HepG2 (cell line): ENCODE measurements around the gene ITPK1. TPM values are rescaled to one million over a fixed set of nuclear protein-coding genes. Genes with fewer than 3 reads are reported as not detected.

Experiments used
- CAMTA2 ChIP-seq: sonication (generic); formaldehyde crosslinking; IDR thresholded peaks from 2 replicates; pipeline ENCODE4 v1.4.0; 2020; ENCODE audit warnings: mild to moderate bottlenecking, missing genetic modification reagents, borderline replicate concordance
- FIP1L1 ChIP-seq: fragments of 200-400 bp; formaldehyde crosslinking; IDR thresholded peaks from 2 replicates; pipeline ENCODE4 v1.6.1; 2018; ENCODE audit warnings: low read depth, mild to moderate bottlenecking, low read length, moderate library complexity, borderline replicate concordance; ENCODE audit not compliant: insufficient read depth
- GMEB1 ChIP-seq: sonication (generic); formaldehyde crosslinking; IDR thresholded peaks from 2 replicates; pipeline ENCODE4 v1.5.1; 2020; ENCODE audit warnings: missing genetic modification reagents, mild to moderate bottlenecking, borderline replicate concordance
- IRF1 ChIP-seq: sonication (generic); formaldehyde crosslinking; IDR thresholded peaks from 2 replicates; pipeline ENCODE4 v1.4.0; 2020; ENCODE audit warnings: low read depth, mild to moderate bottlenecking, missing genetic modification reagents
- NKX3-1 ChIP-seq: sonication (generic); formaldehyde crosslinking; IDR thresholded peaks from 2 replicates; pipeline ENCODE4 v1.5.0; 2020; ENCODE audit warnings: missing genetic modification reagents
- PITX1 ChIP-seq: sonication (generic); formaldehyde crosslinking; IDR thresholded peaks from 2 replicates; pipeline ENCODE4 v1.5.1; 2020; ENCODE audit warnings: mild to moderate bottlenecking, missing genetic modification reagents
- RXRA ChIP-seq: sonication (generic); formaldehyde crosslinking; IDR thresholded peaks from 2 replicates; pipeline ENCODE4 v1.5.1; 2020; ENCODE audit warnings: missing genetic modification reagents
- SCMH1 ChIP-seq: sonication (generic); formaldehyde crosslinking; IDR thresholded peaks from 2 replicates; pipeline ENCODE4 v1.9.0; 2021; ENCODE audit warnings: missing genetic modification reagents, mild to moderate bottlenecking, borderline replicate concordance
- SRSF4 ChIP-seq: fragments of 200-400 bp; formaldehyde crosslinking; IDR thresholded peaks from one replicate; pipeline ENCODE4 v1.6.1; 2018; ENCODE audit warnings: mild to moderate bottlenecking, low read depth, low read length, moderate library complexity; ENCODE audit not compliant: poor library complexity, severe bottlenecking
- TBP ChIP-seq: sonication (generic); formaldehyde crosslinking; IDR thresholded peaks from 2 replicates; pipeline ENCODE4 v1.5.0; 2020; ENCODE audit warnings: missing genetic modification reagents
- U2AF2 ChIP-seq: fragments of 200-400 bp; formaldehyde crosslinking; IDR thresholded peaks from 2 replicates; pipeline ENCODE4 v1.6.1; 2017; ENCODE audit warnings: low read depth, mild to moderate bottlenecking, low read length
- ZBTB4 ChIP-seq: sonication (generic); formaldehyde crosslinking; IDR thresholded peaks from 2 replicates; pipeline ENCODE4 v1.4.0; 2020; ENCODE audit warnings: missing genetic modification reagents, mild to moderate bottlenecking, borderline replicate concordance
- ZBTB46 ChIP-seq: sonication (generic); formaldehyde crosslinking; IDR thresholded peaks from 2 replicates; pipeline ENCODE4 v1.4.0; 2020; ENCODE audit warnings: mild to moderate bottlenecking, missing genetic modification reagents, borderline replicate concordance
- ZMYM2 ChIP-seq: sonication (generic); formaldehyde crosslinking; IDR thresholded peaks from 2 replicates; pipeline ENCODE4 v1.8.0; 2022; ENCODE audit warnings: mild to moderate bottlenecking, missing genetic modification reagents
- ZNF180 ChIP-seq: sonication (generic); formaldehyde crosslinking; IDR thresholded peaks from 2 replicates; pipeline ENCODE4 v1.4.0; 2020; ENCODE audit warnings: low read depth, missing genetic modification reagents, borderline replicate concordance
- ZNF337 ChIP-seq: sonication (generic); formaldehyde crosslinking; IDR thresholded peaks from 2 replicates; pipeline ENCODE4 v1.5.1; 2020; ENCODE audit warnings: missing genetic modification reagents, low read depth, mild to moderate bottlenecking, borderline replicate concordance
- ZNF512 ChIP-seq: sonication (generic); formaldehyde crosslinking; IDR thresholded peaks from 2 replicates; pipeline ENCODE4 v1.4.0; 2020; ENCODE audit warnings: mild to moderate bottlenecking, missing genetic modification reagents
- ZNF564 ChIP-seq: sonication (generic); formaldehyde crosslinking; IDR thresholded peaks from 2 replicates; pipeline ENCODE4 v1.8.1; 2023; ENCODE audit warnings: mild to moderate bottlenecking, missing genetic modification reagents
- ZNF616 ChIP-seq: sonication (generic); formaldehyde crosslinking; IDR thresholded peaks from 2 replicates; pipeline ENCODE4 v1.5.0; 2020; ENCODE audit warnings: low read depth, mild to moderate bottlenecking, missing genetic modification reagents
- polyA plus RNA-seq, 8 experiments: library from polyadenylated mRNA; depleted of rRNA in 3 of 8; stranded (reverse) in 7 of 8; unstranded in 1 of 8; fragments of >200 nt; fragmentation: Illumina TruSeq in 4 of 8; extraction: Trizol in 4 of 8; gene quantifications; 2 replicates each; pipeline versions ENCODE4 v1.2.1 to v1.2.3, GENCODE V29; 2011 to 2016; ENCODE audit warnings: low read depth in 4 of 8, missing spikeins in 1 of 8, mixed read lengths in 1 of 8; ENCODE audit not compliant: insufficient read depth in 1 of 8
- total RNA-seq, 5 experiments: library from RNA; depleted of rRNA; stranded (reverse); fragments of >200 nt; fragmentation: Illumina TruSeq; extraction: Trizol; gene quantifications; 2 replicates each; pipeline ENCODE4 v1.2.3, GENCODE V29; 2016; ENCODE audit warnings: low read depth in 1 of 5

The ITPK1 gene
- total and polyA plus RNA-seq, 2 of the 13 experiments (the other 11 are each of a cell fraction or from before 2014, with no cell fraction given): 20.5 to 47.5 TPM

GRCh38 chr14:93019367-93019843 lies 96.3 kb downstream of the ITPK1 start (continued):
- TF ChIP-seq TBP: no peak
- TF ChIP-seq ZNF512: no peak
- TF ChIP-seq ZNF180 (CRISPR knock-in tag): no peak
- TF ChIP-seq U2AF2: no peak
- TF ChIP-seq GMEB1: 0 out of 2 replicates have a peak, but pooled peaks have one; percentile 12
- no peak for TF ChIP-seq ZMYM2 (CRISPR knock-in tag)
- TF ChIP-seq SRSF4: no peak
- no peak for TF ChIP-seq FIP1L1
- no peak for TF ChIP-seq SCMH1 (CRISPR knock-in tag)
- peak; percentile 51; the same call in 1 of the 2 replicates for TF ChIP-seq ZNF337 (CRISPR knock-in tag)
- no peak for TF ChIP-seq ZNF616 (CRISPR knock-in tag)
- TF ChIP-seq RXRA: no peak
- TF ChIP-seq ZBTB46: no peak
- TF ChIP-seq ZBTB4: no peak
- no peak for TF ChIP-seq PITX1 (CRISPR knock-in tag)
- TF ChIP-seq IRF1 (CRISPR knock-in tag): no peak
- TF ChIP-seq CAMTA2: 0 out of 2 replicates have a peak, but pooled peaks have one; percentile 8
- no peak for TF ChIP-seq NKX3-1
- TF ChIP-seq ZNF564 (CRISPR knock-in tag): no peak
